Mesenchymal stem cell (in vitro differentiated cells and primary cell): Measurements from ENCODE around the gene SNX10.

Source experiments
- DNase-seq: peaks from one replicate; pipeline ENCODE4 v3.0.0-alpha.2; 2013
- H2AFZ ChIP-seq: one replicate; pipeline ENCODE4 v1.6.1; 2013; ENCODE audit warnings: low read depth, mild to moderate bottlenecking, control low read depth, inconsistent platforms, low read length, moderate library complexity
- H2AK5ac ChIP-seq: 2 replicates; pipeline ENCODE4 v1.6.1; 2013; ENCODE audit warnings: low read length, moderate library complexity, mild to moderate bottlenecking, inconsistent platforms; ENCODE audit not compliant: severe bottlenecking
- H2BK120ac ChIP-seq: one replicate; pipeline ENCODE4 v1.6.1; 2013; ENCODE audit warnings: low read depth, mild to moderate bottlenecking, inconsistent platforms, low read length, moderate library complexity
- H2BK12ac ChIP-seq, 2 experiments: one replicate each; pipeline ENCODE4 v1.6.1; 2013; ENCODE audit warnings: inconsistent platforms in 2 of 2, low read length in 2 of 2, mild to moderate bottlenecking in 2 of 2, moderate library complexity in 2 of 2, control low read depth in 1 of 2
- H2BK15ac ChIP-seq: one replicate; pipeline ENCODE4 v1.6.1; 2013; ENCODE audit warnings: mild to moderate bottlenecking, low read depth, inconsistent platforms; ENCODE audit not compliant: poor library complexity, severe bottlenecking
- H2BK5ac ChIP-seq: 2 replicates; pipeline ENCODE4 v1.6.1; 2013; ENCODE audit warnings: low read depth, mild to moderate bottlenecking, low read length, control low read depth, inconsistent platforms; ENCODE audit not compliant: poor library complexity, severe bottlenecking
- H3K14ac ChIP-seq, 2 experiments: one replicate each; pipeline ENCODE4 v1.6.1; 2013; ENCODE audit warnings: inconsistent platforms in 2 of 2, low read length in 2 of 2, control low read depth in 1 of 2, mild to moderate bottlenecking in 1 of 2, moderate library complexity in 1 of 2
- H3K18ac ChIP-seq, 2 experiments: one replicate each; pipeline ENCODE4 v1.6.1; 2013; ENCODE audit warnings: inconsistent platforms in 2 of 2, low read length in 2 of 2, control low read depth in 1 of 2, low read depth in 1 of 2, mild to moderate bottlenecking in 1 of 2
- H3K23ac ChIP-seq, 2 experiments: one replicate each; pipeline ENCODE4 v1.6.1; 2013; ENCODE audit warnings: inconsistent platforms in 2 of 2, low read length in 2 of 2, mild to moderate bottlenecking in 2 of 2, moderate library complexity in 2 of 2, control low read depth in 1 of 2
- H3K27ac ChIP-seq: 2 replicates; pipeline ENCODE4 v1.5.1; 2013; ENCODE audit warnings: mild to moderate bottlenecking, moderate library complexity, low read length, control low read depth, inconsistent platforms; ENCODE audit not compliant: poor library complexity, severe bottlenecking
- H3K27me3 ChIP-seq, 2 experiments: 2 replicates each; pipeline versions ENCODE4 v1.6.1 to v1.7.0; 2013; ENCODE audit warnings: low read length in 2 of 2, mild to moderate bottlenecking in 2 of 2, moderate library complexity in 2 of 2, control low read depth in 1 of 2, inconsistent platforms in 1 of 2; ENCODE audit not compliant: control insufficient read depth in 1 of 2, insufficient read depth in 1 of 2
- H3K36me3 ChIP-seq, 2 experiments: 2 replicates each; pipeline versions ENCODE4 v1.6.1 to v1.7.0; 2013; ENCODE audit warnings: low read length in 2 of 2, control low read depth in 1 of 2, inconsistent platforms in 1 of 2, low read depth in 1 of 2, mild to moderate bottlenecking in 1 of 2; ENCODE audit not compliant: insufficient read depth in 2 of 2, control insufficient read depth in 1 of 2
- H3K4ac ChIP-seq, 2 experiments: one replicate each; pipeline ENCODE4 v1.6.1; 2013; ENCODE audit warnings: inconsistent platforms in 2 of 2, low read length in 2 of 2, mild to moderate bottlenecking in 2 of 2, moderate library complexity in 2 of 2, control low read depth in 1 of 2, low read depth in 1 of 2
- H3K4me1 ChIP-seq: 2 replicates; pipeline ENCODE4 v1.6.1; 2013; ENCODE audit warnings: low read depth, low read length, control low read depth; ENCODE audit not compliant: control insufficient read depth, insufficient read depth
- H3K4me2 ChIP-seq: 2 replicates; pipeline ENCODE4 v1.6.1; 2013; ENCODE audit warnings: low read length, mild to moderate bottlenecking, inconsistent platforms; ENCODE audit not compliant: poor library complexity, severe bottlenecking
- H3K4me3 ChIP-seq, 2 experiments: 2 replicates each; pipeline versions ENCODE4 v1.5.1 to v1.7.0; 2013; ENCODE audit warnings: low read length in 2 of 2, mild to moderate bottlenecking in 2 of 2, control low read depth in 1 of 2, low read depth in 1 of 2; ENCODE audit not compliant: insufficient read depth in 1 of 2
- H3K79me1 ChIP-seq: replicated peaks from 2 replicates; pipeline ENCODE4 v1.6.1; 2013; ENCODE audit warnings: mild to moderate bottlenecking, control low read depth, low read length, inconsistent platforms; ENCODE audit not compliant: poor library complexity, severe bottlenecking
- H3K9ac ChIP-seq: 2 replicates; pipeline ENCODE4 v1.7.0; 2013; ENCODE audit warnings: mild to moderate bottlenecking, low read length, moderate library complexity
- H3K9me3 ChIP-seq: 2 replicates; pipeline ENCODE4 v1.7.0; 2013; ENCODE audit warnings: mild to moderate bottlenecking, low read length; ENCODE audit not compliant: control insufficient read depth
- H4K8ac ChIP-seq: one replicate; pipeline ENCODE4 v1.6.1; 2013; ENCODE audit warnings: inconsistent platforms, mild to moderate bottlenecking, low read length, moderate library complexity
- H4K91ac ChIP-seq: one replicate; pipeline ENCODE4 v1.6.1; 2013; ENCODE audit warnings: mild to moderate bottlenecking, low read length, inconsistent platforms
- WGBS: methylation state at CpG from one replicate; pipeline ENCODE4 v1.1.7; 2013; ENCODE audit warnings: mixed read lengths; 5-methylcytosine and 5-hydroxymethylcytosine counted together

The SNX10 gene

GRCh38 chr7:26406433-26406832, 114.8 kb downstream of the SNX10 start:
- DNase-seq, result no peak
- Histone ChIP-seq H3K14ac (no peak overlapping the region), H2AK5ac (no peak overlapping the region), H3K18ac (no peak overlapping the region), H2AFZ (no peak overlapping the region), H3K23ac (no peak overlapping the region), H4K8ac (no peak overlapping the region), H3K36me3 (no peaks in the 10 kb centered on the region), H3K4me2 (no peak overlapping the region), H3K9me3 (no peaks in the 10 kb centered on the region), H3K79me1 (no peaks in the 10 kb centered on the region), H2BK15ac (no peak overlapping the region), H2BK5ac (no peak overlapping the region), H2BK12ac (no peak overlapping the region), H2BK120ac (no peak overlapping the region), H3K4ac (no peak overlapping the region), H3K27ac (no peak overlapping the region), H3K4me3 (no peak overlapping the region), H3K4me1 (no peaks in the 10 kb centered on the region), H3K9ac (no peak overlapping the region), H4K91ac (no peak overlapping the region), H3K27me3 (no peaks in the 10 kb centered on the region)
- WGBS, result 94% methylated on average over 2 of the region's 2 CpGs

- H2BK120ac ChIP-seq, result no peak overlapping the region
- no peak overlapping the region for H3K9ac ChIP-seq
- H3K27me3 ChIP-seq, result peaks cover 0 to 5% of the 10 kb centered on the region in 2 experiments
- no peak overlapping the region for H2BK12ac ChIP-seq
- H3K18ac ChIP-seq, result no peak overlapping the region
- no peaks in the 10 kb centered on the region for H3K9me3 ChIP-seq
- no peak overlapping the region for H2AFZ ChIP-seq
- H3K4me1 ChIP-seq, result no peaks in the 10 kb centered on the region
- no peak overlapping the region for H3K4me2 ChIP-seq
- H4K91ac ChIP-seq, result no peak overlapping the region
- H3K27ac ChIP-seq, result peak overlapping the region; percentile 46
- no peaks in the 10 kb centered on the region for H3K36me3 ChIP-seq
- H3K23ac ChIP-seq, result no peak overlapping the region
- H3K14ac ChIP-seq, result no peak overlapping the region
- DNase-seq, result no peak
- H2AK5ac ChIP-seq, result no peak overlapping the region
- H3K4me3 ChIP-seq, result no peak overlapping the region
- H4K8ac ChIP-seq, result no peak overlapping the region
- no peaks in the 10 kb centered on the region for H3K79me1 ChIP-seq
- H2BK15ac ChIP-seq, result no peak overlapping the region
- H3K4ac ChIP-seq, result no peak overlapping the region
- WGBS, result 85% methylated on average over 5 of the region's 5 CpGs
- no peak overlapping the region for H2BK5ac ChIP-seq
Observed at GRCh38 chr7:26409661-26410547, 118.2 kb downstream of the SNX10 start.

GRCh38 chr7:26413007-26413691, 121.5 kb downstream of the SNX10 start:
- H3K18ac ChIP-seq, result no peak overlapping the region
- DNase-seq, result no peak
- H2BK15ac ChIP-seq, result no peak overlapping the region
- 38% methylated on average over 2 of the region's 3 CpGs for whole genome bisulfite sequencing
- H4K91ac ChIP-seq, result no peak overlapping the region
- no peak overlapping the region for H3K9ac ChIP-seq
- H3K36me3 ChIP-seq, result no peaks in the 10 kb centered on the region
- no peak overlapping the region for H2AK5ac ChIP-seq
- no peak overlapping the region for H3K4ac ChIP-seq
- no peaks in the 10 kb centered on the region for H3K4me1 ChIP-seq
- H3K79me1 ChIP-seq, result no peaks in the 10 kb centered on the region
- no peak overlapping the region for H3K14ac ChIP-seq
- H2BK5ac ChIP-seq, result no peak overlapping the region
- H3K27ac ChIP-seq, result no peak overlapping the region
- no peak overlapping the region for H2BK120ac ChIP-seq
- H3K23ac ChIP-seq, result no peak overlapping the region
- H3K4me2 ChIP-seq, result no peak overlapping the region
- H2BK12ac ChIP-seq, result no peak overlapping the region
- no peak overlapping the region for H3K4me3 ChIP-seq
- H3K27me3 ChIP-seq, result peaks cover 0 to 7% of the 10 kb centered on the region in 2 experiments
- H4K8ac ChIP-seq, result no peak overlapping the region
- H2AFZ ChIP-seq, result no peak overlapping the region
- no peaks in the 10 kb centered on the region for H3K9me3 ChIP-seq

GRCh38 chr7:26416004-26416403, 124.3 kb downstream of the SNX10 start:
- H2BK5ac ChIP-seq, result no peak overlapping the region
- H2AFZ ChIP-seq, result no peak overlapping the region
- H3K27me3 ChIP-seq, result peaks cover 4 to 15% of the 10 kb centered on the region in 2 experiments
- H4K91ac ChIP-seq, result no peak overlapping the region
- H3K79me1 ChIP-seq, result no peaks in the 10 kb centered on the region
- no peak overlapping the region for H3K4me3 ChIP-seq
- H2BK15ac ChIP-seq, result no peak overlapping the region
- H3K4ac ChIP-seq, result no peak overlapping the region
- H3K9ac ChIP-seq, result no peak overlapping the region
- WGBS, result 90% methylated on average over 1 of the region's 1 CpG
- no peak overlapping the region for H3K18ac ChIP-seq
- H3K9me3 ChIP-seq, result no peaks in the 10 kb centered on the region
- H3K23ac ChIP-seq, result no peak overlapping the region
- H2BK12ac ChIP-seq, result no peak overlapping the region
- no peaks in the 10 kb centered on the region for H3K36me3 ChIP-seq
- H3K4me1 ChIP-seq, result no peaks in the 10 kb centered on the region
- H3K14ac ChIP-seq, result no peak overlapping the region
- no peak overlapping the region for H2AK5ac ChIP-seq
- H3K4me2 ChIP-seq, result no peak overlapping the region
- no peak overlapping the region for H3K27ac ChIP-seq
- DNase-seq, result no peak
- H2BK120ac ChIP-seq, result no peak overlapping the region
- no peak overlapping the region for H4K8ac ChIP-seq
